ENCODE data around the gene SCAPER.

DNA sequence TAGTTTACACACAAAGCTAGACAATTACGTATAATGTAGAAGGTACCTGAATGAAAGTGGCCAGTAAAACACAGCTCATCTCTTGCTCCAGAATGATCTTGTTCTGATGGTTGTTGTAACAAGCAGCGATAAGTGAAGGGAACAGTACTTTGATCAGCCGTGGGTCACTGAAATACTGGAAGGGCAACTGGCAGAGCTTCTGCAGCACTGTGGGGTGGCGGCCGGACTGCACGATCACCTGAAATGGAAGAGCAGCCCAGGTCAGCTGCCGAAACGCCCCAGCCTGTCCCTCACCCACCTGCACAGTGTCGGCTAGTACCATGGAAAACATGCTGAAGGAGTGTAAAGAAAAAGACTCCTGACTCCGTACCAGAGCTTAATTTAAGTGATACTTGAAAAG lies 551.2 kb downstream of the SCAPER start:
- TF ChIP-seq CTCF (IDR thresholded peaks at IDR 0.05 in 8 of 11, conservative IDR thresholded peaks at IDR 0.05 in 3 of 11) (no peak), POLR2A (IDR thresholded peaks at IDR 0.05) (no peak), POLR2AphosphoS5 (IDR thresholded peaks at IDR 0.05) (no peak)
